SU-DHL-6 (cell line): Measurements from ENCODE around the gene NUBPL.

Source experiments
- EZH2phosphoT487 ChIP-seq: fragments of 200-600 bp; sonication (generic), shearing (Covaris generic); conservative IDR thresholded peaks from 2 replicates; pipeline ENCODE4 v1.6.1; 2018; ENCODE audit warnings: mild to moderate bottlenecking, antibody characterized with exemption, low read length, moderate library complexity, mixed read lengths
- TF ChIP-seq, protein P1 (sequence below): fragments of 200-600 bp; sonication (generic); IDR thresholded peaks from one replicate; pipeline ENCODE4 v1.5.1; 2017; ENCODE audit warnings: antibody characterized with exemption, mild to moderate bottlenecking, low read length, moderate library complexity; ENCODE audit not compliant: insufficient read depth, poor library complexity, severe bottlenecking

DNA sequence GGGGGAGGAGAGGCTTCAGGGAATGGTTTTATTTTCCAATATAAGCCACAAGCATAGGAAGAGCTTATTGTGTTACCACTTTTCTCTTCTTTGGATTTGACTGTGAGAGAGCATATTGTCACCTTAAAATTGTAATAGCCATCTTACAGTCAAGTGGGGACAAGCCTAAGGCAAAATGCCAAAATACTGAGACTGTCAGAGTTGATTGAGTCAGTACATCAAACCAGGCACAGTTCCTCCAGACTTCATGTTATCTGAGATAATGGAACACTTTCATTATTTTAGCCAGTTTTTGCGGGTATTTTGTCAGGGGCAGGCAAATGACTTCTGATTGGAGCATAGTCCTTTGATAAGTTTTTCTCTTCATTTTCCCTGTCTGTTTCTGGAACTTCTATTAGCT lies 19.5 kb upstream of the NUBPL start:
- TF ChIP-seq, protein P1, sequence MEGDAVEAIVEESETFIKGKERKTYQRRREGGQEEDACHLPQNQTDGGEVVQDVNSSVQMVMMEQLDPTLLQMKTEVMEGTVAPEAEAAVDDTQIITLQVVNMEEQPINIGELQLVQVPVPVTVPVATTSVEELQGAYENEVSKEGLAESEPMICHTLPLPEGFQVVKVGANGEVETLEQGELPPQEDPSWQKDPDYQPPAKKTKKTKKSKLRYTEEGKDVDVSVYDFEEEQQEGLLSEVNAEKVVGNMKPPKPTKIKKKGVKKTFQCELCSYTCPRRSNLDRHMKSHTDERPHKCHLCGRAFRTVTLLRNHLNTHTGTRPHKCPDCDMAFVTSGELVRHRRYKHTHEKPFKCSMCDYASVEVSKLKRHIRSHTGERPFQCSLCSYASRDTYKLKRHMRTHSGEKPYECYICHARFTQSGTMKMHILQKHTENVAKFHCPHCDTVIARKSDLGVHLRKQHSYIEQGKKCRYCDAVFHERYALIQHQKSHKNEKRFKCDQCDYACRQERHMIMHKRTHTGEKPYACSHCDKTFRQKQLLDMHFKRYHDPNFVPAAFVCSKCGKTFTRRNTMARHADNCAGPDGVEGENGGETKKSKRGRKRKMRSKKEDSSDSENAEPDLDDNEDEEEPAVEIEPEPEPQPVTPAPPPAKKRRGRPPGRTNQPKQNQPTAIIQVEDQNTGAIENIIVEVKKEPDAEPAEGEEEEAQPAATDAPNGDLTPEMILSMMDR = no peak
- no peak for TF ChIP-seq EZH2phosphoT487
